Esophagus squamous epithelium (tissue), 4 donors: ENCODE measurements around the gene GPT2.

Experiments
- POLR2A ChIP-seq, 4 donors: fragments of 450-650 bp; IDR thresholded peaks; one replicate each; pipeline ENCODE4 v1.6.1; 2017; ENCODE audit warnings: antibody characterized with exemption in 4 of 4, mild to moderate bottlenecking in 4 of 4, moderate library complexity in 3 of 4
- TF ChIP-seq, protein P1 (sequence below), 6 experiments: fragments of 450-650 bp in 4 of 6; fragments of 200-600 bp in 2 of 6; sonication (generic) in 2 of 6; IDR thresholded peaks; one replicate each; pipeline ENCODE4 v1.5.1; 2016 to 2019; ENCODE audit warnings: antibody characterized with exemption in 6 of 6, mild to moderate bottlenecking in 4 of 6, moderate library complexity in 4 of 6

- TF ChIP-seq, protein P1, sequence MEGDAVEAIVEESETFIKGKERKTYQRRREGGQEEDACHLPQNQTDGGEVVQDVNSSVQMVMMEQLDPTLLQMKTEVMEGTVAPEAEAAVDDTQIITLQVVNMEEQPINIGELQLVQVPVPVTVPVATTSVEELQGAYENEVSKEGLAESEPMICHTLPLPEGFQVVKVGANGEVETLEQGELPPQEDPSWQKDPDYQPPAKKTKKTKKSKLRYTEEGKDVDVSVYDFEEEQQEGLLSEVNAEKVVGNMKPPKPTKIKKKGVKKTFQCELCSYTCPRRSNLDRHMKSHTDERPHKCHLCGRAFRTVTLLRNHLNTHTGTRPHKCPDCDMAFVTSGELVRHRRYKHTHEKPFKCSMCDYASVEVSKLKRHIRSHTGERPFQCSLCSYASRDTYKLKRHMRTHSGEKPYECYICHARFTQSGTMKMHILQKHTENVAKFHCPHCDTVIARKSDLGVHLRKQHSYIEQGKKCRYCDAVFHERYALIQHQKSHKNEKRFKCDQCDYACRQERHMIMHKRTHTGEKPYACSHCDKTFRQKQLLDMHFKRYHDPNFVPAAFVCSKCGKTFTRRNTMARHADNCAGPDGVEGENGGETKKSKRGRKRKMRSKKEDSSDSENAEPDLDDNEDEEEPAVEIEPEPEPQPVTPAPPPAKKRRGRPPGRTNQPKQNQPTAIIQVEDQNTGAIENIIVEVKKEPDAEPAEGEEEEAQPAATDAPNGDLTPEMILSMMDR (IDR thresholded peaks at IDR 0.05), result no peak
- no peak for TF ChIP-seq POLR2A (IDR thresholded peaks at IDR 0.05)
Observed at GRCh38 chr16:46954562-46954961, 70.4 kb downstream of the GPT2 start.
